ENCODE results near the gene XYLT1. TPM values are rescaled to one million over a fixed set of nuclear protein-coding genes. Genes with fewer than 3 reads are reported as not detected.

Gene XYLT1
- total and polyA plus RNA-seq, 10 of the 15 experiments (the other 5 are each of a cell fraction or from before 2014, with no cell fraction given), result 0.88 to 14.8 (median 5.8) TPM

GRCh38 chr16:17454162-17454730, 16.5 kb downstream of the XYLT1 start:
- ChIA-PET RAD21 (ENCODE audit: unreplicated experiment) (interaction anchor here (1.3 to 1.4 kb wide), 2 partner anchors 14 to 37 kb away, joined by 3 to 8 read pairs; no protein-coding TSS in a partner anchor), CTCF (no interaction called here), SMC1A (ENCODE audit: uncharacterized antibody, unreplicated experiment) (interaction anchor here (1.1 to 1.5 kb wide), 3 partner anchors 82 to 153 kb away, joined by 3 to 4 read pairs (median 3); no protein-coding TSS in a partner anchor), POLR2A (no interaction called here)
- no peaks in the 10 kb centered on the region for H3K27me3 ChIP-seq (replicated peaks in 1 of 2; ENCODE audit: control insufficient read depth in 2 of 2, insufficient read depth in 2 of 2, low read length in 1 of 2)
- BruUV-seq (replicated peaks), result no TSS peak
- H4K20me1 ChIP-seq (ENCODE audit: control insufficient read depth, insufficient read depth), result no peaks in the 10 kb centered on the region
- H3K79me2 ChIP-seq (ENCODE audit: control insufficient read depth, insufficient read depth, low read length), result no peaks in the 10 kb centered on the region
- DNase-seq (ENCODE audit: low read depth, low spot score) (no peak), ATAC-seq (no peak), FAIRE-seq (no peak)
- no peak overlapping the region for H3K9ac ChIP-seq (ENCODE audit: control insufficient read depth, insufficient read depth, low read length)
- WGBS (ENCODE audit: insufficient coverage, insufficient replicate concordance, low lambda C conversion rate, missing lambda C conversion rate), result 72% methylated on average over 4 of the region's 4 CpGs
- no peak overlapping the region for H3K4me3 ChIP-seq
- H3K4me1 ChIP-seq (ENCODE audit: control insufficient read depth, insufficient read depth, low read length), result peaks cover 5% of the 10 kb centered on the region
- intact Hi-C loops (cut with micrococcal nuclease; ENCODE audit: unreplicated experiment), result loop anchor here (5.0 kb wide), 1 partner anchor 152 kb away; no protein-coding TSS in a partner anchor
- in situ Hi-C loops (cut with MboI), result no loop called here
- TF ChIP-seq SRF (IDR thresholded peaks at IDR 0.05; ENCODE audit: low read depth in 2 of 2, low read length in 2 of 2) (0 out of 4 replicates have a peak, but pooled peaks of 1 of the 2 experiments have one; percentile 30), ZBTB40 (IDR thresholded peaks at IDR 0.05; ENCODE audit: borderline replicate concordance) (peak; percentile 75), ZNF622 (IDR thresholded peaks at IDR 0.05) (no peak)
- H3K27ac ChIP-seq (ENCODE audit: control insufficient read depth, insufficient read depth), result no peak overlapping the region
- no peak overlapping the region for H2AFZ ChIP-seq (ENCODE audit: control insufficient read depth, low read depth, low read length)
- no peak overlapping the region for H3K4me2 ChIP-seq (ENCODE audit: control insufficient read depth, insufficient read depth)
- H3K9me3 ChIP-seq (replicated peaks; ENCODE audit: control insufficient read depth, insufficient read depth, low read length), result no peaks in the 10 kb centered on the region
- H3K36me3 ChIP-seq (ENCODE audit: control insufficient read depth in 2 of 2, insufficient read depth in 2 of 2, low read length in 1 of 2), result peaks cover 0 to 2% of the 10 kb centered on the region in 2 experiments; a peak in 2 of 4 replicates

All from GM12878 (cell line).